Measurements from ENCODE around the gene KCND2. TPM values are rescaled to one million over a fixed set of nuclear protein-coding genes. Genes with fewer than 3 reads are reported as not detected.

The KCND2 gene
- total RNA-seq, 1 experiment from 2014 or later: not detected

GRCh38 chr7:120505770-120506169 lies 232.8 kb downstream of the KCND2 start:
- H3K4me1 ChIP-seq: peaks cover 16% of the 10 kb centered on the region
- TF ChIP-seq CTCF (IDR thresholded peaks at IDR 0.05; ENCODE audit: insufficient read depth in 1 of 2, low read depth in 1 of 2, low read length in 1 of 2, severe bottlenecking in 1 of 2, unreplicated experiment in 1 of 2): no peak
- intact Hi-C loops (cut with micrococcal nuclease; ENCODE audit: unreplicated experiment): no loop called here
- no peak overlapping the region for H3K4me3 ChIP-seq (ENCODE audit: low read depth, low read length)
- Mint-ChIP-seq H3K27me3 (ENCODE audit: insufficient read depth, unreplicated experiment) (no peaks in the 10 kb centered on the region), H3K36me3 (ENCODE audit: insufficient read depth, unreplicated experiment) (no peaks in the 10 kb centered on the region), H3K4me3 (ENCODE audit: unreplicated experiment) (no peak overlapping the region), H3K9me3 (ENCODE audit: unreplicated experiment) (no peaks in the 10 kb centered on the region), H3K27ac (ENCODE audit: unreplicated experiment) (no peak overlapping the region), H3K4me1 (ENCODE audit: low read depth, unreplicated experiment) (peaks cover 15% of the 10 kb centered on the region)
- H3K27me3 ChIP-seq (replicated peaks; ENCODE audit: control insufficient read depth, insufficient read depth, low read length): no peaks in the 10 kb centered on the region
- ChIA-PET POLR2A (no interaction called here), CTCF (no interaction called here)
- no TSS peak for BruUV-seq (replicated peaks)
- no peak for DNase-seq
- H3K9me3 ChIP-seq: no peaks in the 10 kb centered on the region; the same call in 1 of the 2 replicates
- H3K36me3 ChIP-seq (ENCODE audit: control insufficient read depth, insufficient read depth, low read length): no peaks in the 10 kb centered on the region

GRCh38 chr7:120512701-120513100 lies 239.7 kb downstream of the KCND2 start:
- BruUV-seq (replicated peaks): no TSS peak
- Histone ChIP-seq H3K4me1 (no peaks in the 10 kb centered on the region), H3K4me3 (ENCODE audit: low read depth, low read length) (no peak overlapping the region), H3K36me3 (ENCODE audit: control insufficient read depth, insufficient read depth, low read length) (no peaks in the 10 kb centered on the region), H3K9me3 (no peaks in the 10 kb centered on the region), H3K27me3 (replicated peaks; ENCODE audit: control insufficient read depth, insufficient read depth, low read length) (no peaks in the 10 kb centered on the region)
- DNase-seq: no peak
- intact Hi-C loops (cut with micrococcal nuclease; ENCODE audit: unreplicated experiment): no loop called here
- no peak overlapping the region for H3K4me3 Mint-ChIP-seq (ENCODE audit: unreplicated experiment)
- no peaks in the 10 kb centered on the region for H3K4me1 Mint-ChIP-seq (ENCODE audit: low read depth, unreplicated experiment)
- no peaks in the 10 kb centered on the region for H3K36me3 Mint-ChIP-seq (ENCODE audit: insufficient read depth, unreplicated experiment)
- TF ChIP-seq CTCF (IDR thresholded peaks at IDR 0.05; ENCODE audit: insufficient read depth in 1 of 2, low read depth in 1 of 2, low read length in 1 of 2, severe bottlenecking in 1 of 2, unreplicated experiment in 1 of 2): no peak
- ChIA-PET POLR2A (no interaction called here), CTCF (no interaction called here)
- H3K27me3 Mint-ChIP-seq (ENCODE audit: insufficient read depth, unreplicated experiment): peaks cover 10% of the 10 kb centered on the region
- H3K27ac Mint-ChIP-seq (ENCODE audit: unreplicated experiment): no peak overlapping the region
- no peaks in the 10 kb centered on the region for H3K9me3 Mint-ChIP-seq (ENCODE audit: unreplicated experiment)

GRCh38 chr7:120519224-120519623 lies 246.2 kb downstream of the KCND2 start:
- CTCF ChIA-PET: no interaction called here
- Mint-ChIP-seq H3K27ac (ENCODE audit: unreplicated experiment) (no peak overlapping the region), H3K9me3 (ENCODE audit: unreplicated experiment) (no peaks in the 10 kb centered on the region)

More at GRCh38 chr7:120519224-120519623, 246.2 kb downstream of the KCND2 start:
- Mint-ChIP-seq H3K4me3 (ENCODE audit: unreplicated experiment) (no peak overlapping the region), H3K4me1 (ENCODE audit: low read depth, unreplicated experiment) (no peaks in the 10 kb centered on the region), H3K27me3 (ENCODE audit: insufficient read depth, unreplicated experiment) (peaks cover 6% of the 10 kb centered on the region), H3K36me3 (ENCODE audit: insufficient read depth, unreplicated experiment) (no peaks in the 10 kb centered on the region)
- no peak overlapping the region for H3K4me3 ChIP-seq (ENCODE audit: low read depth, low read length)
- DNase-seq: no peak
- no peaks in the 10 kb centered on the region for H3K4me1 ChIP-seq
- no peaks in the 10 kb centered on the region for H3K36me3 ChIP-seq (ENCODE audit: control insufficient read depth, insufficient read depth, low read length)
- POLR2A ChIA-PET: no interaction called here
- no peak for TF ChIP-seq CTCF (IDR thresholded peaks at IDR 0.05; ENCODE audit: insufficient read depth in 1 of 2, low read depth in 1 of 2, low read length in 1 of 2, severe bottlenecking in 1 of 2, unreplicated experiment in 1 of 2)
- BruUV-seq (replicated peaks): no TSS peak
- no peaks in the 10 kb centered on the region for H3K27me3 ChIP-seq (replicated peaks; ENCODE audit: control insufficient read depth, insufficient read depth, low read length)
- H3K9me3 ChIP-seq: no peaks in the 10 kb centered on the region
- intact Hi-C loops (cut with micrococcal nuclease; ENCODE audit: unreplicated experiment): no loop called here
